Keratinocyte (primary cell): Measurements from ENCODE around the gene GFRA3.

Experiments
- EZH2 ChIP-seq: IDR thresholded peaks from one replicate; pipeline ENCODE4 v1.6.1; 2012; ENCODE audit warnings: inconsistent platforms, mild to moderate bottlenecking, low read length, moderate library complexity
- TF ChIP-seq, protein P1 (sequence below), 3 experiments: IDR thresholded peaks in 1 of 3; conservative IDR thresholded peaks in 1 of 3; optimal IDR thresholded peaks in 1 of 3; 2 replicates in 2 of 3; 3 replicates in 1 of 3; pipeline versions ENCODE3 to v1.5.1; 2011; ENCODE audit warnings: low read length in 3 of 3, mild to moderate bottlenecking in 3 of 3, moderate library complexity in 2 of 3, control low read depth in 1 of 3, inconsistent platforms in 1 of 3; ENCODE audit not compliant: insufficient read depth in 2 of 3; ENCODE audit errors: extremely low read depth in 1 of 3

GRCh38 chr5:138271281-138271680 is 3.1 kb downstream of the GFRA3 start:
- TF ChIP-seq, protein P1, sequence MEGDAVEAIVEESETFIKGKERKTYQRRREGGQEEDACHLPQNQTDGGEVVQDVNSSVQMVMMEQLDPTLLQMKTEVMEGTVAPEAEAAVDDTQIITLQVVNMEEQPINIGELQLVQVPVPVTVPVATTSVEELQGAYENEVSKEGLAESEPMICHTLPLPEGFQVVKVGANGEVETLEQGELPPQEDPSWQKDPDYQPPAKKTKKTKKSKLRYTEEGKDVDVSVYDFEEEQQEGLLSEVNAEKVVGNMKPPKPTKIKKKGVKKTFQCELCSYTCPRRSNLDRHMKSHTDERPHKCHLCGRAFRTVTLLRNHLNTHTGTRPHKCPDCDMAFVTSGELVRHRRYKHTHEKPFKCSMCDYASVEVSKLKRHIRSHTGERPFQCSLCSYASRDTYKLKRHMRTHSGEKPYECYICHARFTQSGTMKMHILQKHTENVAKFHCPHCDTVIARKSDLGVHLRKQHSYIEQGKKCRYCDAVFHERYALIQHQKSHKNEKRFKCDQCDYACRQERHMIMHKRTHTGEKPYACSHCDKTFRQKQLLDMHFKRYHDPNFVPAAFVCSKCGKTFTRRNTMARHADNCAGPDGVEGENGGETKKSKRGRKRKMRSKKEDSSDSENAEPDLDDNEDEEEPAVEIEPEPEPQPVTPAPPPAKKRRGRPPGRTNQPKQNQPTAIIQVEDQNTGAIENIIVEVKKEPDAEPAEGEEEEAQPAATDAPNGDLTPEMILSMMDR (optimal IDR thresholded peaks at IDR 0.05 in 1 of 3, IDR thresholded peaks at IDR 0.05 in 1 of 3, conservative IDR thresholded peaks at IDR 0.05 in 1 of 3; ENCODE audit: extremely low read depth in 1 of 3, insufficient read depth in 2 of 3, low read length in 3 of 3): no peak
- no peak for TF ChIP-seq EZH2
